Liver (tissue), 3 donors: ENCODE measurements around the gene KCNQ1.

Experiments
- ATF3 ChIP-seq: IDR thresholded peaks from 2 replicates; pipeline ENCODE4 v1.6.1; 2016; ENCODE audit warnings: antibody characterized with exemption
- CTCF ChIP-seq: fragments of 150-350 bp; IDR thresholded peaks from 2 replicates; pipeline ENCODE4 v1.5.1; 2017; ENCODE audit warnings: improper control_type of control experiment, low read depth, low read length; ENCODE audit not compliant: missing input control
- GABPA ChIP-seq, 2 donors: IDR thresholded peaks in 1 of 2; conservative IDR thresholded peaks in 1 of 2; 2 replicates each; pipeline ENCODE4 v1.6.1; 2016; ENCODE audit warnings: antibody characterized with exemption in 2 of 2, mild to moderate bottlenecking in 1 of 2, moderate library complexity in 1 of 2
- MAX ChIP-seq: IDR thresholded peaks from 2 replicates; pipeline ENCODE4 v1.6.1; 2016; ENCODE audit warnings: antibody characterized with exemption
- RXRA ChIP-seq, 2 donors: IDR thresholded peaks; 2 replicates each; pipeline ENCODE4 v1.6.1; 2017 to 2018; ENCODE audit warnings: antibody characterized with exemption in 2 of 2, mild to moderate bottlenecking in 1 of 2
- ZBTB33 ChIP-seq: IDR thresholded peaks from 2 replicates; pipeline ENCODE4 v1.6.1; 2016; ENCODE audit warnings: antibody characterized with exemption
- donor health status: healthy.
- donor health status: healthy.

GRCh38 chr11:2855162-2855561, 410.4 kb downstream of the KCNQ1 start:
- TF ChIP-seq ATF3 = no peak
- no peak for TF ChIP-seq CTCF
- no peak for TF ChIP-seq GABPA (IDR thresholded peaks at IDR 0.05 in 1 of 2, conservative IDR thresholded peaks at IDR 0.05 in 1 of 2)
- no peak for TF ChIP-seq MAX
- no peak for TF ChIP-seq RXRA (IDR thresholded peaks at IDR 0.05)
- TF ChIP-seq ZBTB33 = no peak
